Erythroblast (primary cell): ENCODE data around the gene ADAM20.
"Not testable (repeated sequence)": the region's sequence is repeated elsewhere in the genome, so short reads cannot be mapped to it uniquely, and the experiment has no call there.

Experiments used
- DNase-seq, 2 experiments: peaks; one replicate each; lab custom pipeline; 2025; lab: John Stamatoyannopoulos, UW
- GATA1 ChIP-seq: IDR thresholded peaks from 2 replicates; pipeline ENCODE4 v1.6.1; 2011; ENCODE audit warnings: low read depth, mild to moderate bottlenecking, control low read depth, low read length, moderate library complexity
- POLR2A ChIP-seq: IDR thresholded peaks from 2 replicates; pipeline ENCODE4 v1.6.1; 2011; ENCODE audit warnings: mild to moderate bottlenecking, low read length

ADAM20 gene

GRCh38 chr14:70514168-70515069, 20.4 kb downstream of the ADAM20 start:
- TF ChIP-seq GATA1, result no peak
- TF ChIP-seq POLR2A, result no peak
- no peak for DNase-seq

GRCh38 chr14:70498191-70498590, 36.6 kb downstream of the ADAM20 start:
- no peak for TF ChIP-seq POLR2A
- TF ChIP-seq GATA1, result no peak
- DNase-seq, result no peak

DNA sequence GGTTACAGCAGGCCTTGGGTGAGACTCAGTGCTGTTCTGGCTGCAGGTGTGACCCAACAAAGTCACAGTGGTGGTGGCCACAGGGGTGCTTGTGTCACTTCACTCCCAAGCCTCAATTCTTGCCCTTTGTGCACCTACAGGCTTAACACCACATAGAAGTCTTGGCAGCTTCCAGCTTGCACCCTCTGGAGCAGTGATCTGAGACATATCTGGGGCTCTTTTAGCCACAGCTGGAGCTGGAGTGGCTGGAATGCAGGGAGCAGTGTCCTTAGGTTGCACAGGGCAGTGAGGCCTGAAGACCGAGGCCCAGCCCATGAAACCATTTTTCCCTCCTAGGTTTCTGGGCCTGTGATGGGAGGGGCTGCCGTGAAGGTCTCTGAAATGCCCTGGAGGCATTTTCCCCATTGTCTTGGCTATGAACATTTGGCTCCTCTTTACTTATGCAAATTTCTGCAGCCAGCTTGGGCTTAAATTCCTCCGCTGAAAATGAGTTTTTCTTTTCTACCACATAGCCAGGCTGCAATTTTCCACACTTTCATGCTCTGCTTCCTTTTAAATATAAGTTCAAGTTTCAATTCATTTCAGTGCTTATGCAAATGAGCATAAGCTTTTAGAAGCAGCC, 45.1 kb downstream of the ADAM20 start:
- DNase-seq, result no peak
- TF ChIP-seq GATA1 (no peak), POLR2A (no peak)

DNA sequence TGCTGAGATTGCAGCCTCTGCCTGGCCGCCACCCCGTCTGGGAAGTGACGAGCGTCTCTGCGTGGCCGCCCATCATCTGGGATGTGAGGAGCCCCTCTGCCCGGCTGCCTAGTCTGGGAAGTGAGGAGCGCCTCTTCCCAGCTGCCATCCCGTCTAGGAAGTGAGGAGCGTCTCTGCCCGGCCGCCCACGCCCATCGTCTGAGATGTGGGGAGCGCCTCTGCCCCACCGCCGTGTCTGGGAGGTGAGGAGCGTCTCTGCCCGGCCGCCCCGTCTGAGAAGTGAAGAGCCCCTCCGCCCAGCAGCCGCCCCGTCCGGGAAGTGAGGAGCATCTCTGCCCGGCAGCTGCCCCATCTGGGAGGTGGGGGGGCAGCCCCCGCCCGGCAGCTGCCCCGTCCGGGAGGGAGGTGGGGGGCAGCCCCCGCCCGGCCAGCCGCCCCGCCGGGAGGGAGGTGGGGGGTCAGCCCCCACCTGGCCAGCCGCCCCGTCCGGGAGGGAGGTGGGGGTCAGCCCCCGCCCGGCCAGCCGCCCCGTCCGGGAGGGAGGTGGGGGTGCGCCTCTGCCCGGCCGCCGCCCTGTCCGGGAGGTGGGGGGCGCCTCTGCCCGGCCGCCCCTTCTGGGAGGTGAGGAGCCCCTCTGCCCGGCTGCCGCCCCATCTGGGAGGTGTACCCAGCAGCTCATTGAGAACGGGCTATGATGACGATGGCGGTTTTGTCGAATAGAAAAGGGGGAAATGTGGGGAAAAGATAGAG, 57.3 kb downstream of the ADAM20 start:
- not testable (repeated sequence) for DNase-seq

- DNase-seq, result not testable (repeated sequence)
Measured at GRCh38 chr14:70475459-70475858, 59.3 kb downstream of the ADAM20 start.

DNA sequence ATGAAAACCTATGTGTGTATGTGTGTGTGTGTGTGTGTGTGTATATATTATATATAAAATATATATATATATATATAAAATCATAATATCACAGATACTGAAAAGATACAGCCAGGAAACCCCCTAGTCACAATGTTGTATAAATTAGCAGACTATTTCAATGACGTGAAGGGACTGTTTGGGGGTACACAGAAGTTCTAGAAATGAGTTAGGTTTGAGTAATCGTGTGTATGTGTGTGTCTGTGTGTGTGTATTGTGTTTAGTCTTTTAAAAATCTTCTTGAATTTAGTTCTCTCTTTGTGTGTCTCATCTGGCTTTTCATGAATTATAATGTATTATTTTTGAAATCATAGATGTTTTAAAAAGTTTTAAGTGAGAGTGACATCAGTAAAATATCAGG, 61.0 kb downstream of the ADAM20 start:
- DNase-seq, result no peak
- TF ChIP-seq GATA1, result no peak
- TF ChIP-seq POLR2A, result no peak
